Keratinocyte (primary cell): Measurements from ENCODE around the gene ZNF782. TPM values are rescaled to one million over a fixed set of nuclear protein-coding genes. Genes with fewer than 3 reads are reported as not detected.

Experiments used
- DNase-seq: peaks from one replicate; pipeline ENCODE4 v3.0.0-alpha.2; 2011; ENCODE audit warnings: low read depth, missing footprints, low spot score
- FAIRE-seq: peaks from 2 replicates; lab custom pipeline; 2011; peaks lifted over from hg19 to GRCh38; lab: Jason Lieb, UNC
- H2AFZ ChIP-seq: 2 replicates; pipeline ENCODE4 v1.6.0; 2012; ENCODE audit warnings: low read length, control low read depth, inconsistent platforms; ENCODE audit not compliant: control insufficient read depth
- H3K27ac ChIP-seq: 2 replicates; pipeline ENCODE4 v1.5.1; 2011; ENCODE audit warnings: low read length; ENCODE audit not compliant: control insufficient read depth, insufficient read depth
- H3K27me3 ChIP-seq: 3 replicates; pipeline ENCODE4 v1.6.0; 2011; ENCODE audit warnings: low read length; ENCODE audit not compliant: control insufficient read depth, insufficient read depth; ENCODE audit errors: extremely low read depth
- H3K36me3 ChIP-seq, 2 experiments: 2 replicates in 1 of 2; 3 replicates in 1 of 2; pipeline ENCODE4 v1.5.1; 2011; ENCODE audit warnings: low read length in 2 of 2, mild to moderate bottlenecking in 1 of 2; ENCODE audit not compliant: control insufficient read depth in 2 of 2, insufficient read depth in 2 of 2; ENCODE audit errors: extremely low read depth in 1 of 2
- H3K4me1 ChIP-seq: 3 replicates; pipeline ENCODE4 v1.5.1; 2011; ENCODE audit warnings: low read length; ENCODE audit not compliant: control insufficient read depth, insufficient read depth; ENCODE audit errors: extremely low read depth
- H3K4me2 ChIP-seq: 3 replicates; pipeline ENCODE4 v1.6.0; 2011; ENCODE audit warnings: low read depth, low read length; ENCODE audit not compliant: control insufficient read depth, insufficient read depth; ENCODE audit errors: extremely low read depth
- H3K4me3 ChIP-seq, 3 experiments: fragments of 200-600 bp in 1 of 3; sonication (generic) in 1 of 3; 2 replicates in 2 of 3; 3 replicates in 1 of 3; pipeline ENCODE4 v1.5.1; 2011 to 2016; ENCODE audit warnings: low read length in 3 of 3, mild to moderate bottlenecking in 3 of 3, control low read depth in 2 of 3, inconsistent platforms in 1 of 3, low read depth in 1 of 3, mixed read lengths in 1 of 3, mixed run types in 1 of 3, moderate library complexity in 1 of 3; ENCODE audit not compliant: control insufficient read depth in 2 of 3, insufficient read depth in 2 of 3; ENCODE audit errors: extremely low read depth in 1 of 3
- H3K79me2 ChIP-seq: 2 replicates; pipeline ENCODE4 v1.6.0; 2012; ENCODE audit warnings: low read length; ENCODE audit not compliant: control insufficient read depth, insufficient read depth
- H3K9ac ChIP-seq: 3 replicates; pipeline ENCODE4 v1.6.0; 2011; ENCODE audit warnings: low read length; ENCODE audit not compliant: control insufficient read depth, insufficient read depth; ENCODE audit errors: extremely low read depth
- H3K9me1 ChIP-seq: 3 replicates; pipeline ENCODE4 v1.6.0; 2011; ENCODE audit warnings: low read length; ENCODE audit not compliant: control insufficient read depth, insufficient read depth; ENCODE audit errors: extremely low read depth
- H3K9me3 ChIP-seq: 2 replicates; pipeline ENCODE4 v1.5.1; 2012; ENCODE audit warnings: low read depth, low read length; ENCODE audit not compliant: control insufficient read depth
- H4K20me1 ChIP-seq: 3 replicates; pipeline ENCODE4 v1.6.0; 2011; ENCODE audit warnings: low read length; ENCODE audit not compliant: control insufficient read depth, insufficient read depth; ENCODE audit errors: extremely low read depth
- CTCF ChIP-seq, 3 experiments: IDR thresholded peaks in 1 of 3; conservative IDR thresholded peaks in 1 of 3; optimal IDR thresholded peaks in 1 of 3; 2 replicates in 2 of 3; 3 replicates in 1 of 3; pipeline versions ENCODE3 to v1.5.1; 2011; ENCODE audit warnings: low read length in 3 of 3, mild to moderate bottlenecking in 3 of 3, moderate library complexity in 2 of 3, control low read depth in 1 of 3, inconsistent platforms in 1 of 3; ENCODE audit not compliant: insufficient read depth in 2 of 3; ENCODE audit errors: extremely low read depth in 1 of 3
- EZH2 ChIP-seq: IDR thresholded peaks from one replicate; pipeline ENCODE4 v1.6.1; 2012; ENCODE audit warnings: inconsistent platforms, mild to moderate bottlenecking, low read length, moderate library complexity
- dilution Hi-C: fragments of 300-500 bp; cut with MboI; formaldehyde crosslinking; loops from one replicate; pipeline ENCODE4 v1.7.0; 2020; ENCODE audit warnings: low sequenced_read_pairs; ENCODE audit not compliant: extremely low pct_ligation_motif_present
- polyA plus RNA-seq, 5 experiments: library from polyadenylated mRNA; depleted of rRNA in 3 of 5; stranded (reverse) in 3 of 5; stranded (forward) in 1 of 5; unstranded in 1 of 5; fragments of >200 nt; gene quantifications; 1 replicate in 1 of 5; 2 replicates in 3 of 5; 3 replicates in 1 of 5; pipeline versions ENCODE4 v1.2.1 to v1.2.3, GENCODE V29; 2011 to 2012; ENCODE audit warnings: missing spikeins in 2 of 5, low read depth in 1 of 5, low replicate concordance in 1 of 5

The ZNF782 gene
- polyA plus RNA-seq, 1 donor (not counting 4 experiments of a cell fraction or from before 2014, with no cell fraction given): 2.0 TPM

GRCh38 chr9:96784021-96784420, 70.3 kb downstream of the ZNF782 start:
- FAIRE-seq (no peak), DNase-seq (no peak)
- Histone ChIP-seq H2AFZ (no peak overlapping the region), H3K9me3 (no peaks in the 10 kb centered on the region), H3K4me2 (no peak overlapping the region), H4K20me1 (no peaks in the 10 kb centered on the region), H3K27me3 (no peaks in the 10 kb centered on the region), H3K36me3 (no peaks in the 10 kb centered on the region), H3K79me2 (no peaks in the 10 kb centered on the region), H3K9me1 (no peaks in the 10 kb centered on the region), H3K9ac (no peak overlapping the region), H3K27ac (no peak overlapping the region), H3K4me1 (no peaks in the 10 kb centered on the region), H3K4me3 (no peak overlapping the region)
- no peak for TF ChIP-seq EZH2
- no peak for TF ChIP-seq CTCF (optimal IDR thresholded peaks at IDR 0.05 in 1 of 3, IDR thresholded peaks at IDR 0.05 in 1 of 3, conservative IDR thresholded peaks at IDR 0.05 in 1 of 3; ENCODE audit: extremely low read depth in 1 of 3, insufficient read depth in 2 of 3, low read length in 3 of 3)
- dilution Hi-C loops: no loop called here

DNA sequence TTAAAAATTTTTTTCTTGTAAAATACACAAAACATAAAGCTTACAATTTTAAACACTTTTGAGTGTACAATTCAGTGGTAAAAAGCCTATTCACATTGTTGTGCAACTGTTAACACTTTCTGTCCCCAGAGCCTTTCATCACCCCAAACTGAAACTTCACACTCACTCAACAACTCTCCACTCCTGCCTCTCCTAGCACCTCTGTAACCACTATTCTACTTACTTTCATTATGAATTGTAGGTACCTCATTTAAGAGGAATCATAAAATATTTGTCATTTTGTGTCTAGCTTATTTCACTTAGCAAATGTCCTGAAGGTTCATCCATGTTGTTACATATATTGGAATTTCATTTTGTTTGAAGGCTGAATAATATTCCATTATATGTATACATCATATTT, 72.1 kb downstream of the ZNF782 start:
- Histone ChIP-seq H3K9me1 (no peaks in the 10 kb centered on the region), H3K27ac (no peak overlapping the region), H3K27me3 (no peaks in the 10 kb centered on the region), H3K4me3 (no peak overlapping the region), H3K79me2 (peaks cover 3% of the 10 kb centered on the region), H3K9ac (no peak overlapping the region), H4K20me1 (no peaks in the 10 kb centered on the region), H2AFZ (no peak overlapping the region), H3K4me1 (no peaks in the 10 kb centered on the region), H3K36me3 (no peaks in the 10 kb centered on the region), H3K4me2 (no peak overlapping the region), H3K9me3 (no peaks in the 10 kb centered on the region)
- TF ChIP-seq CTCF (optimal IDR thresholded peaks at IDR 0.05 in 1 of 3, IDR thresholded peaks at IDR 0.05 in 1 of 3, conservative IDR thresholded peaks at IDR 0.05 in 1 of 3; ENCODE audit: extremely low read depth in 1 of 3, insufficient read depth in 2 of 3, low read length in 3 of 3) (no peak), EZH2 (no peak)
- dilution Hi-C loops: no loop called here
- no peak for DNase-seq
- no peak for FAIRE-seq
